GOT3 (cell line): Measurements from ENCODE around the gene SEMA6B.

Experiments used
- DNase-seq: peaks from one replicate; lab custom pipeline; 2025; ENCODE audit warnings: mixed read lengths; lab: John Stamatoyannopoulos, UW

The SEMA6B gene

DNA sequence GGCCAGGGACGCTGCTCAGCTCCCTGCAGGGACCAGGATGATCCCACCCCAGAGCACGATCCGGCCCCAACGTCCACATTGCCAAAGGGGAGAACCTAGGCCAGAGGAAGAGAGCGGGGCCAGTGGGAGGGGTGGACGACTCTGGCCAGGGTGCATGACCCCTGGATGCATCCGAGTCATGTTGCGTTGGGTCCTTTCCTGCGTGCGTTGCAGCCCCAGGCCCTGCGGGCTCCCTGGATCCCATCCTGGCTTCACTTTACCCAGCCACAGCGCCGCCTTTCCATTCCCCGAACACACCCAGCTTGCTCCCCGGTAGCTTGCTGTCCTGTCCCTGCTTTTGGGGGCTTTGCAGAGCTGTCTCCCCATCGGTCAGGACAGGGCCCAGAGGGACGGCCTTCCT is 51.7 kb downstream of the SEMA6B start:
- DNase-seq = no peak

DNA sequence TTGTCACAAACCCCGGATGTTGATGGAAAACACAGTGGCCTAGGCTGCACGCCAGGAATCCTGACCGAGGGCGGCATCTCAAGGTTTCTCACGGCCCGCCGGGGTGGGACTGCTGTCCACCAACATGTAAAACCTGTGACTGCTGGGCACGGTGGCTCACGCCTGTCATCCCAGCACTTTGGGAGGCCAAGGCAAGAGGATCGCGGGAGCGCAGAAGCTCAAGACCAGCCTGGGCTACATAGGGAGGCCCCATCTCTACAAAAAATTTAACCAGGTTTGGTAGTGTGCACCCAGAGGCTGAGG is 52.4 kb downstream of the SEMA6B start:
- DNase-seq = no peak

DNA sequence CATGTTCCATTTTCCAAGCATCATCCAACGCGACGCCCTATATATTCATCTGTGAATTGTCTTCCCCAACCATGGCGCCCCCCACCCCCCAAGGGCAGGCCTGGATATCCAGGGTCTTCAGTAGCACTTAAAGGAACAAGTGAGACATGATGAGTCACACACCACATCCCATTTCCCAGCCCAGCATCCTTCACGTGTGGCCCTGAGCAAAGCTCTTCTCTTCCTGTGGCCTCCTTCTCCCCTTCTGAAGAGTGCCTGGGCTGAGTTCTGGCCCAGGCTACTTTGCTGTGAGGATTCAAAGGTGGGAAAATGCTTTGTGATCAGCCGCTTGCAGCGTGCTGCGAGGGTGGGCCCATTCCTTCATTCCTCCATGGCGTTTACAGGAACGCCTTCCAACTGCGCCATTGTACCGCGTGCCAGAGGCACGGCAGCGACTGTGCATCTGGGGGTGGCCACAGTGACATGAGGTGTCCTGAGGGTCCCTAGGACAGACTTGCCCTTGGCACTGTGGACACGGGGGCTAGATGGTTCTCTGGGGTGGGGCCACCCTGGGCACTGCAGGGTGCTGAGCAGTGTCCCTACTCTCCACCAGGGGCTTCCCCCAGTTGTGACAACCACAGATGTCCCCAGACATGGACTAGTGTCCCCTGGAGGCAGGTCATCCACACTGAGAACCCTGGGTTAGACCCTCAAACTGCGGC is 52.9 kb downstream of the SEMA6B start:
- no peak for DNase-seq

DNA sequence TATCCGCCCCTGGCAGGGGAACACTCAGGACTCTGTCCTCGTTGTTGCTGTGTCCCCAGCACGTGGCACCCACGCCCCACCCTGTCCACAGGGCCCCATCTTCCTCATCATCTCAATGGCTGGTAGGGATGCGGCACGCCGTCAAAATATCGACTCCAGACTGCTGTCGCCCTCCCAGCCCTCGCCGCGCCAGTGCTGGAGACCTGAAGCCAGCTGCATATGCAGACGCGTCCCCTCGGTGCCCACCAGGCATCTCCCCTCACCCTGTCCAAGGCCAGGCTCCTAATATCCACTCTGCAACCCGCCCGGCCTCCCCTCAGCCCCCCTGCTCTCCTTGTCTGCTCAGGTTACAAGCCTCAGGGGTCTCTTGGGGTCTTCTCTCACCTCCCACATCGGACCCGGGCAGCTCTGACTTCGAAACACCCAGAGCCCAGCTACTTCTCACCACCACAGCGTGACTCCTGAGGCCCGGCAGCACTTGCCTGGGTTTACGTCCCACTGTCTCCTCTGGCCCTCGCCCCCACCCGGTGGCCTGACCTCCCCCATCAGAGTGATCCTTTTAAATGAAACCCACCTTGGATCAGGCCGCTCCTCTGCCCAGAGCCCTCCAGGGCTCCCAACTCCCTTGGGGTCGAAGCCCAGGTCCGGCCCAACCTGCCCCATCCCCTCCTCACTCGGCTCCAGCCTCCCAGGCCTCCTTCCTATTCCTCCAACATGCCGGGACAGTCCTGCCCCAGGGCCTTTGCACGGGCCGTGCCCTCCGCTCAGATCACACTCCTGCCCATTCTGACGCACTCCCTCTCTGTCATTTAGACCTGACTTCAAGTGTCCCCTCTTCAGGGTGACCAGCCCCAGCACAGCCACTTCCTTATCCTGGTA is 53.7 kb downstream of the SEMA6B start:
- no peak for DNase-seq

DNA sequence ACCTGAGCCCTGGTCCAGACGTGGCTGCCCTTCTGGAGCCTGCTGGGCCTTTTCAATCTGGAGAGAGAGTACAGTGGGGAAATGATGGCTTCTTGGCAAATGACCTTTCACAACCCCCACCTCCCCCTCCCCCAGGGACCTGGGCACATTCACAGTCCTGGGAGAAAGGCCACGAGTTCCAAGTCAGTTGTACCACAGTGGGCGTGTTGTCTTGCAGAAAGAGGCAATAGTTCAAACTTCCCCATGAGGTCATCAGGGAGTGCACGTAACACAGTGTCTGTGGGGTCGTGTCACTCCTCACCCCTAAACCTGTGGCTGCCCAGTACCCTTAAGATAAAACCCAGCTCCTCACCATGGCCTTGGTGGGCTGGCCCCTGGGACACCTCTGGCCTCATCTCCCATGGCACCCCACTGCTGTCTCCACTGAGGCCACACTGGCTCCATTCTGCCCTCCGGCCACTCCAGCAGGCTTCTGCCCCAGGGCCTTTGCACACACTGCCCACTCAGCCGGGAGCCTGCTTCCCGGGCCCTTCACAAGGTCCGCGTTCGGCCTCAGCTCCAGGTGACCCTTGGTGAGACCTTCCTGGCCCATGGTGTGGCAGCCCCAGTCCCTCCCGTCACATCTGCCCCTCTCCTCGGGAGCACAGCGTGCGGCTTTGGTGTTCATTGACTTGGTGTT is 54.5 kb downstream of the SEMA6B start:
- no peak for DNase-seq

DNA sequence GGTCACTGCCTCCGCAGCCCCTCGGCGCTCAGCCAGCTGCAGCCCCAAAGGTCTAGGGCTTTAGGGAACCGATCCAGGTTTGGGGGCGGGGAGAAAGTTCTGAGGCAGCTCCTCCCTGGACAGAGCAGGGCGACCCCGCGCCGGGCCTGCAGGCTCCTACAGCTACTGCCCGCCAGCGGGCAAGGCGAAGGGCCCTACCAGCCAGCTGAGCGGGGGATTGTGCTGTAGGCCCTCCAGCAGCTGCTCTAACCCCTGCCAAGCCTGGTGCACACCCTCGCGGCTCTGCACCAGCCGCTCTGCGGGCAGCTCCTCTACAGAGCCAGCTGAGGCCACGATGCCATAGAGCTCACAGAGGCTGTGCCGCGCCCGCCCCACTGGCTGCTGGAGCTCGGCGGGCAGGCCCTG is 55.2 kb downstream of the SEMA6B start:
- no peak for DNase-seq

DNA sequence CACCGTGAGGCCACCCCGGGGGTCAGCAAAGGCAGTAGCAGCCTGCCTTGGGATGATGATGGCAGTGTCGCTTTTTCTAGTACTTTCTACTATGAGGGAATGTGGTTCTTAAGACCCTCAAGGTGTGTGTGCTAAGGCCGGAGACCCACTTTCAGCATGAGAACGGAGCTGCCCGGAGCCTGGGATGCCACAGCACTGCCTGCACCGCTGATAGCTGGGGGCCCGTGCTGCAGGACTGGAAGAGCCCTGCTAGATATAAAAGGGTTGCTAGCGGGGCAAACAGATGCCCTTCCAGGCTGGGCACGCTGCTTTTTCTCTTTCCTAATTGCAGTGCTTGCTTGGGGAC is 55.7 kb downstream of the SEMA6B start:
- DNase-seq = no peak

DNA sequence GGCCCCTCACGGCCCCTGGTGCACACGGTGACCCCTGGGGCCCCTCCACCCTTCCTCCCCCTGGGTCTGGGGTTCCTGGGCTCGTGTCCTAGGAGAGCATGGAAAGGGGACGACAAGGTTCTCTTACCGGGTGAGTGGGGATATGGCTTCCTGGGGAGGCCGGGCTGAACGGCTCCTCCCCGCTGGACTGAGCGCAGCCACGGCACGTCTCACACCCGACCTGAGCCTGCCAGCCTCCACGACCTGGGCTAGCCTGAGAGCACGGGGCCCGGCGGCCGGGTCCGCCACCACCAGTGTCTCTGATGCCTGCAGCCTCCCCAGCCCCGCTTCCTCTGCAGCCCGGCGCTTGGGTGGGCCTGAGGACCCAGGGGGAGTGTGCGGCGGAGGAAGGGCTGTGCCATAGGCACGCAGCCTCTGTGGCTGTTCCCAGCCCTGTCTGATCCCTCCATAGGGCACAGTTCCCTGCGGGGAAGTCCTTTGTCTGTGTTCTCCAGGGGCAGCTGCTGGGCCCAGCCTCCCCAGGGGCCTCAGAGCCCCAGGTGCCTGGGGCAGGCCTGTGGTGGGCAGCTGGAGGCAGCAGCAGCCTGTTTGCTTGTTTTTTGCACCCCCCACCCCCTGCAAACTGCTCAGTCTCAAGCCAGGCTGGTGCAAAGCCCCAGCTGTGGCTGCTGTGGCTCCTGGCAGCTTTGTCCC is 56.2 kb downstream of the SEMA6B start:
- DNase-seq = no peak

DNA sequence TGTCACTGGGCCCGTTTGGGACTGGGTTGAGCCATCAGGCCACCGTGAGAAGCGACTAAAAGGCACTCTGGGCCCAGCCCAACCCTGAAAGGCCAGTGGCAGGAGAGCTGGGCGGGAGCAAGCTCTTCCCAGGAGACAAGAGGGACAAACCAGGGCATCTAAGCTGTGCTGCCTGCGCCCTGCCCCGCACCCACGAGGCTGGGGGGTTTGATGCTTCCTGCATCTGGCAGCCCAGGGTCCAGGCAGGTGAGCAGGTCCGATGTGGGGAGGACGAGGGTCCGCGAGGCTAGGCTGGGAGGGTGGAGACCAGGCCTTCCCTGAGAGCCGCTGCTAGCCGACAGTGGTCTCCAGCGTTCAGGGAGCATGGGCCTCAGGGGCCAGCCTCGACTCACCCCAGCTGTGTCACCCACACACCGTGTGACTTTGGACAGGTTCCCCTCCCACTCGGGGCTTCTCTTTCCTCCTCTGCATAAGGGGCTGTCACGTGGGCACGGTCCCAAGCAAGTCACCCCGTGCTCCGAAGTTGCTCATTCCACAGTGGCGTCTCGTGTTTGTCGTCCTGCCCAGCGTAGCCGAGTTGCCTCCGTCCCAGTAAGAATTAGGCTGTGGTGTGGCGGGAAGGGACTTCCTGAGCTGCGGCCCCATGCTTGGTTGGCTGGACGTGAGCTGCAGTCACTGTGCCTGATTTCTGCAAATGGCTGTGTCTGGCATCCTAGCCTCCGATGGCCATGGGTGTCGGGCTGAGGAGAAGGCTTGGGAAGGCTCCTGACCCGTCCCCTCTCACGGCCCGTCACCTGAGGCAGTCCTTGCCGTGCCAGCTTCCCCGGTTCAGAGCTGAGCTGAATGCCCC is 57.0 kb downstream of the SEMA6B start:
- DNase-seq = no peak

DNA sequence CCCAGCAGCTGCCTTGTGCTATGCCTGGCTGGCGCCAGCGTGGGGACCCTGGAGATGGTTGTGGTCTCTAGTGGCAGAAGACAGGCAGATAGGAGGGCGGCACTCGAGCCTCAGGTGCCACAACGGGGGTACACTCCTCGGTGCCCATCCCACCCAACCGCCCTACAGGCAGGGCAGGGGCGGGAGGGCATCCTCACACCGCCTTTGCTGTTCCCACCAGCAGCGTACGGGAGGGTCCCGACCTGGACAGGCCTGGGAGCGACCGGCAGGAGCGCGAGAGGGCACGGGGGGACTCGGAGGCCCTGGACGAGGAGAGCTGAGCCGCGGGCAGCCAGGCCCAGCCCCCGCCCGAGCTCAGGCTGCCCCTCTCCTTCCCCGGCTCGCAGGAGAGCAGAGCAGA is 57.8 kb downstream of the SEMA6B start:
- DNase-seq = no peak

DNA sequence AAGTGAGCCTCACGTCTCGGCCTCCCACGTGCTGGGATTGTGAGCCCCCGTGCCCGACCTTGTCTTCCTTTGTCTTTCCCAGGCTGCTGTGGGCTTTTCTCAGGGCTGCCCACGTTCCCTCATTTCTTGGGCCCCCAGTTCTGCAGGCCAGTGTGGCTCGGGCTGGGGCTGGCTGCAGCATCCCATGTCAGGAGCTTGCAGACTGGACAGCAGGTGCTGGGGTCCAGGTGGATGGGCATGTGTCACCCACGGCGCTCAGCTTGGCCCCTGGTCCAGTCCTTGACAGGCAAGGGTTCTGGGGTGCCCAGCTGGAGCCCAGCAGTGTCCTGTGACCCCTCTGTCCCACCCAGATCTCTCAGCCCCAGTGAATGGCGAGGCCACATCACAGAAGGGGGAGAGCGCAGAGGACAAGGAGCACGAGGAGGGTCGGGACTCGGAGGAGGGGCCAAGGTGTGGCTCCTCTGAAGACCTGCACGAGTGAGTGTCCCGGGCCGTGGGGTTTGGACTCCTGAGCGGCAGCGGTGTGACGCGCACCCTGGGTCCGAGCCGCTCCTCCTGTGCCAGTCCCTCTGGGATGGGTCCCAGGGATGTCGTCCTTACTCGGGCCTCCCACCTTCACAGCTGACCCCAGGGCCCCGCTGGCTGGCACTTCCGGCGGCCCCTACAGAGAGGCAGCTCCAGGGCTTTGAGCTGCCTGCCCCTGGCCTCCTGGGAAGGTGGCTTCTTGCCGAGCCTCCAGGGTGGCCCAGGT is 58.5 kb downstream of the SEMA6B start:
- no peak for DNase-seq

DNA sequence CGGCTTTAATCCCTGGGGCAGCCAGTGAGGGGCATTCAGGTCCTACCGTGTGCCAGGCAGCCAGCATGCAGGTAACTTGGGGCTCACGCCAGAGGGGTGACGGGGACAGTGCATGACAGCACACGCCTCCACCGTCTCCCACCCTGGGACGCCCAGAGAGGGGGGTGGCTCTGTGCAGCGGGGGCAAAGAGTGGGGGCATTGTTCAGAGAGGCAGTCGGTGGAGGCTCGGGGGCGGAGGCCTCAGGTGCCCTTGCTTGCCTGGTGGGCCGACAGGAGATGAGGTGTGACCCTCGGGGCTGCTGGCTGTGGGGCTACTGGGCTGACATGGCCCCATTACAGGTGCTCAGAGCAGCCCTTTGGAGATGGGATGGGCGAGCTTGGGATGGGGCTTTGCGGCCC is 59.6 kb downstream of the SEMA6B start:
- DNase-seq = no peak

DNA sequence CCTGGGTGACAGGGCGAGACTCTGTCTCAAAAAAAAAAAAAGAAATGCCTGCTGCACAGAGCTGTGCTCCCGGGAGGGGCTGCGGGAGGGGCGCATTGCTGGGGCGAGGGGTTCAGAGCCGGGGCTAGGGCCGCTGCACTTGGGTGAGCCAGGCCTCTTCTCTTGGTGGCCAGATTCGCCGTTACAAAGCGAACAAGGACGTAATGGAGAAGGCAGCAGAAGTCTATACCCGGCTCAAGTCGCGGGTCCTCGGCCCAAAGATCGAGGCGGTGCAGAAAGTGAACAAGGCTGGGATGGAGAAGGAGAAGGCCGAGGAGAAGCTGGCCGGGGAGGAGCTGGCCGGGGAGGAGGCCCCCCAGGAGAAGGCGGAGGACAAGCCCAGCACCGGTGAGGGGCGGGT is 60.2 kb downstream of the SEMA6B start:
- DNase-seq = no peak

DNA sequence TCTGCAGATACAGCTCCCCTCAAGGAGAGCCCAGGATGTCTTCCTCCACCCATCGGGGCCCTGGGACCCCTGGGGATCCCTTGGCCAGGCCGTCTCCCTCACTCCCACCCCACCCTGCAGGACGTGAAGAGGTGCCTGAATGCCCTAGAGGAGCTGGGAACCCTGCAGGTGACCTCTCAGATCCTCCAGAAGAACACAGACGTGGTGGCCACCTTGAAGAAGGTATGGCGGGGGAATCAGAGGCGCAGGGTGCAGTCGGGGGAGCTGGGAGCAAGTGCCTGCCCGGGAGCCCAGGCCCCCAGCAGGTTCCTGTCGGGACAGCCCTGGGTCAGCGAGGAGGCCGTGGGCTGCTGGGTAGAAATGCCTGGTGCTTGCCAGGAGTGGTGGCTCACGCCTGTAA is 60.8 kb downstream of the SEMA6B start:
- no peak for DNase-seq

DNA sequence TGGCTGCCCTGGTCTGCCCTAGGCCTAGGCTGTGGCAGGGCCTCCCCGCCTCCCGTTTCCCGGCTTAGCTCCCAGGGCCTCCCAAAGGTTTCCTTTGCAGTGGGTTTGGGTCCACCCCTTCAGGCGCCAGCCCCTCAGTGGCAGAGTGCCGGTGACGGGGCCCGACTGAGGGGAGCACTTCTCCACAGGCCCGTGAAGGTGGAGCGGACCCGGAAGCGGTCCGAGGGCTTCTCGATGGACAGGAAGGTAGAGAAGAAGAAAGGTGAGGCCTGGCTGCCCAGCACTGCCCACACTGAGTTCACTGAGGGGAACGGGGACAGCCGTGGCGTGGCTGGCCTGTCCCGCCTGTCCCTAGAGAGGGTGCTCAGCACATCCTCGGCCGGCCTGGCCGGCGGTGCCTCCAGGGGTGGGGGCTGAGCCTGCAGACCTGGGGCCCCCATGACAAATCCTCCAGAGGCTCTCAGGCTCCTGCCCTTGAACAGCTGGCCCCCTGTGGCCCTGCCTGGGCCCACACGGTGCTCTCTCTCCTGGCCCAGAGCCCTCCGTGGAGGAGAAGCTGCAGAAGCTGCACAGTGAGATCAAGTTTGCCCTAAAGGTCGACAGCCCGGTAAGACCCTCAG is 61.6 kb downstream of the SEMA6B start:
- DNase-seq = no peak

DNA sequence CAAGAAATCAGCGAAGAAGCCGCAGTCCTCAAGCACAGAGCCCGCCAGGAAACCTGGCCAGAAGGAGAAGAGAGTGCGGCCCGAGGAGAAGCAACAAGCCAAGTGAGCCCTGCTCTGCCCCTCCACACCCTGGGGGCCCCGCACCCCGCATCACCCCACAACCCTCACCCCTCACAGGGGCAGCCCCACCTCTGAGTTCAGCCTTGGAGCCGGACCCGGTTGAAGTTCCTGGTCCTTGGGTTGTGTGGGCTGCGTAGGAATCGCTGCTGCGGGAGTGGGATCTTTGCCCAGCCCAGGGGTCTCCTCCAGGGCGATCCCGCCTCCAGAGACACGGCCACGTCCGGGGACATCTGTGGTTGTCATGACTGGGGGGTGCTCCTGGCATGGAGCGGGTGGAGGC is 63.2 kb downstream of the SEMA6B start:
- no peak for DNase-seq

DNA sequence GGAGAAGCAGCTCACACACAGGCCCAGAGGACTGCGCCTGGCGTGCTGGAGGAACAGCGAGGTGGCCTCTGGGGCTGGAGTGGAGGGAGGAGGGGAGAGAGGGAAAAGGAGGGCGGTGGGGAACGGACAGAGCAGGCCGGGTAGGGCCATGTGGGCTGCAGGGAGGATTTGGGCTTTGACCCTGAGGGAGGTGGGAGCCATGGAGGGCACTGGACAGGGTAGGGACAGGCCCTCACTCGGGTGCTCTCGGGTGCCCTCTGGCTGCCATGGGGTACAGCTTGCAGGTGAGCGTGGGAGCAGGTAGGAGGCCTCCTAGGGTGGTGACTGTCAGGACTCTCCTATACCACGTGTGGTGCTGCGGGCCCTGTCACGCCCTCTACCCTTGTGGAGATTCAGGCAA is 64.0 kb downstream of the SEMA6B start:
- DNase-seq = no peak

DNA sequence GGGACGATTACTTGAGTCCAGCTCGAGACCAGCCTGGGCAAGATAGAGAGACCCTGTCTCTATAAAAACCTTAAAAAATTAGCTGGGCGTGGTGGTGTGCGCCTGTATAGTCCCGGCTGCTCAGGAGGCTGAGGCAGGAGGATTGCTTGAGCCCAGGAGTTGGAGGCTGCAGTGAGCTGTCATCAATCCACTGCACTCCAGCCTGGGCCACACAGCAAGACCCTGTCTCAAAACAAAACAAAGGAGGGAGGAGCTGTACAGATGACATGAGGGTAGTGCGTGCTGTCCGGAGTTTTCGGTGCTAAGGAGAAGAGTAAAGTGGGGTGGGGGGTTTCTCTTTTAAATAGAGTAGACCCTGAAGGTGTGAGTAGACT is 64.8 kb downstream of the SEMA6B start:
- no peak for DNase-seq

DNA sequence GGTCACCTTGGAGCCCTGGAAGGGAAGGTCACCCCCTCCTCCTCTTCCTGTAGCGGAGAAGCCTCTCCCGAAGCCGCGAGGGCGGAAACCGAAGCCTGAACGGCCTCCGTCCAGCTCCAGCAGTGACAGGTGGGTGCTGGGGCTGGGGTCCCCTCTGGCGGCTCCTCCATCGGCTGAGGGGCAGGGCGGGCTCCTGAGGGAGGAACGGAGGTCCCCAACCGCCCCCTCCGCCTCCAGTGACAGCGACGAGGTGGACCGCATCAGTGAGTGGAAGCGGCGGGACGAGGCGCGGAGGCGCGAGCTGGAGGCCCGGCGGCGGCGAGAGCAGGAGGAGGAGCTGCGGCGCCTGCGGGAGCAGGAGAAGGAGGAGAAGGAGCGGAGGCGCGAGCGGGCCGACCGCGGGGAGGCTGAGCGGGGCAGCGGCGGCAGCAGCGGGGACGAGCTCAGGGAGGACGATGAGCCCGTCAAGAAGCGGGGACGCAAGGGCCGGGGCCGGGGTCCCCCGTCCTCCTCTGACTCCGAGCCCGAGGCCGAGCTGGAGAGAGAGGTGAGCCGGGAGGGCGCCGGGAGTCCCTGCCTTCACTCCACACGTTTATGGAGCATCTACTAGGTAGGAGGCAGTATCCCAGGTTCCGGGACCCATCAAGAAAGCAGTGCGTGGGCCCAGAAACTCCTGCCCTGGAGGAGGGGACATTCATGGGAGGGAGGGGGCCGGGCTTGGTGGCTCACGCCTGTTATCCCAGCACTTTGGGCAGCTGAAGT is 65.4 kb downstream of the SEMA6B start:
- DNase-seq = no peak
